Lung (tissue), 12 donors: ENCODE measurements around the gene RASSF10. TPM values are rescaled to one million over a fixed set of nuclear protein-coding genes. Genes with fewer than 3 reads are reported as not detected.

Experiments used
- ATAC-seq: fragments of 200-7000 bp; cut with Tn5 transposase; one replicate; pipeline ENCODE4 v1.9.1; 2020; ENCODE audit warnings: moderate number of reproducible peaks; ENCODE audit not compliant: insufficient read depth, low FRiP score
- DNase-seq, 3 donors: peaks; one replicate each; pipeline ENCODE4 v3.0.0-alpha.2; 2013 to 2017
- H3K27ac ChIP-seq, 2 donors: one replicate each; pipeline ENCODE4 v1.5.1; 2013; ENCODE audit warnings: mild to moderate bottlenecking in 2 of 2, moderate library complexity in 2 of 2, control low read depth in 1 of 2, inconsistent platforms in 1 of 2, low read depth in 1 of 2, low read length in 1 of 2
- H3K27me3 ChIP-seq, 3 donors: one replicate each; pipeline ENCODE4 v1.5.1; 2013; ENCODE audit warnings: low read length in 2 of 3; ENCODE audit not compliant: control insufficient read depth in 3 of 3, insufficient read depth in 3 of 3
- H3K36me3 ChIP-seq, 4 donors: one replicate each; pipeline ENCODE4 v1.5.1; 2013; ENCODE audit warnings: low read length in 4 of 4, mild to moderate bottlenecking in 1 of 4, moderate library complexity in 1 of 4; ENCODE audit not compliant: control insufficient read depth in 4 of 4, insufficient read depth in 4 of 4
- H3K4me1 ChIP-seq, 5 donors: one replicate each; pipeline ENCODE4 v1.5.1; 2013; ENCODE audit warnings: low read length in 5 of 5, mild to moderate bottlenecking in 2 of 5, moderate library complexity in 1 of 5; ENCODE audit not compliant: control insufficient read depth in 5 of 5, insufficient read depth in 5 of 5
- H3K4me3 ChIP-seq: one replicate; pipeline ENCODE4 v1.5.1; 2013; ENCODE audit warnings: mild to moderate bottlenecking, control low read depth, moderate library complexity
- H3K9ac ChIP-seq, 2 donors: one replicate each; pipeline ENCODE4 v1.5.1; 2013; ENCODE audit warnings: low read length in 2 of 2, control low read depth in 1 of 2; ENCODE audit not compliant: insufficient read depth in 1 of 2
- H3K9me3 ChIP-seq, 4 donors: one replicate each; pipeline ENCODE4 v1.5.1; 2013; ENCODE audit warnings: low read length in 3 of 4, mild to moderate bottlenecking in 1 of 4, moderate library complexity in 1 of 4; ENCODE audit not compliant: control insufficient read depth in 4 of 4, insufficient read depth in 3 of 4
- CTCF ChIP-seq: IDR thresholded peaks from 2 replicates; pipeline ENCODE4 v1.5.1; 2012; ENCODE audit warnings: mild to moderate bottlenecking; ENCODE audit errors: control extremely low read depth, extremely low read depth
- WGBS, 2 donors: extraction: QIAGEN DNeasy Blood & Tissue Kit; methylation state at CpG; one replicate each; pipeline ENCODE4 v1.1.7; 2013; 5-methylcytosine and 5-hydroxymethylcytosine counted together
- polyA plus RNA-seq, 2 donors: library from polyadenylated mRNA; stranded (reverse); fragments of 200-250 nt; gene quantifications; one replicate each; pipeline ENCODE4 v1.2.1, GENCODE V29; 2013
- total RNA-seq, 2 donors: library from RNA; depleted of rRNA in 1 of 2; stranded (reverse); fragments of >200 nt in 1 of 2; gene quantifications; one replicate each; pipeline ENCODE4 v1.2.1, GENCODE V29; 2014 to 2021
- donor health status: control.
- donor health status: control.
- donor health status: Bipolar disorder and iron deficiency.
- donor health status: healthy.
- donor health status: DM: yes; HTN: yes; CAD: no.

Gene RASSF10
- total and polyA plus RNA-seq, 4 donors: 1.7 to 12.2 (median 6.1) TPM

- Histone ChIP-seq H3K27ac (no peak overlapping the region), H3K9ac (no peak overlapping the region), H3K4me3 (no peak overlapping the region), H3K27me3 (peaks cover 0 to 9% (median 0%) of the 10 kb centered on the region in 3 donors), H3K4me1 (no peaks in the 10 kb centered on the region), H3K36me3 (no peaks in the 10 kb centered on the region), H3K9me3 (no peaks in the 10 kb centered on the region)
- no peak for ATAC-seq
- TF ChIP-seq CTCF: no peak
- WGBS, 2 donors: 96% methylated on average over 7 of the region's 7 CpGs
- DNase-seq: no peak
Observed at GRCh38 chr11:12999597-12999996, 9.5 kb upstream of the RASSF10 start.

- Histone ChIP-seq H3K4me3 (no peak overlapping the region), H3K27me3 (peaks cover 0 to 9% (median 0%) of the 10 kb centered on the region in 3 donors), H3K4me1 (no peaks in the 10 kb centered on the region), H3K27ac (no peak overlapping the region), H3K9ac (no peak overlapping the region), H3K36me3 (no peaks in the 10 kb centered on the region), H3K9me3 (no peaks in the 10 kb centered on the region)
- TF ChIP-seq CTCF: no peak
- 93 to 95% methylated on average over 3 of the region's 3 CpGs for WGBS, 2 donors
- ATAC-seq (no peak), DNase-seq (no peak)
Observed at GRCh38 chr11:13000116-13000515, 9.0 kb upstream of the RASSF10 start.

GRCh38 chr11:13000721-13001120, 8.4 kb upstream of the RASSF10 start:
- no peak overlapping the region for H3K4me3 ChIP-seq
- 52 to 59% methylated on average over 5 of the region's 5 CpGs for WGBS, 2 donors
- DNase-seq: no peak
- H3K9ac ChIP-seq: no peak overlapping the region
- H3K36me3 ChIP-seq: no peaks in the 10 kb centered on the region
- H3K27ac ChIP-seq: no peak overlapping the region
- no peaks in the 10 kb centered on the region for H3K9me3 ChIP-seq
- H3K4me1 ChIP-seq: no peaks in the 10 kb centered on the region
- H3K27me3 ChIP-seq: peaks cover 0 to 9% (median 3%) of the 10 kb centered on the region in 3 donors
- no peak for ATAC-seq
- no peak for TF ChIP-seq CTCF

GRCh38 chr11:13003736-13004493, 5.2 kb upstream of the RASSF10 start:
- Histone ChIP-seq H3K4me1 (peaks cover 0 to 6% (median 0%) of the 10 kb centered on the region in 5 donors), H3K9me3 (peaks cover 0 to 3% (median 1%) of the 10 kb centered on the region in 4 donors), H3K9ac (no peak overlapping the region), H3K27me3 (peaks cover 0 to 35% (median 32%) of the 10 kb centered on the region in 3 donors), H3K27ac (no peak overlapping the region), H3K4me3 (no peak overlapping the region), H3K36me3 (no peaks in the 10 kb centered on the region)
- no peak for ATAC-seq
- DNase-seq: no peak
- TF ChIP-seq CTCF: no peak
- WGBS, 2 donors: 68 to 72% methylated on average over 4 of the region's 4 CpGs
